Stimulated activated CD4-positive, alpha-beta T cell treated with anti-CD3 and anti-CD28 coated beads, TNF-alpha, amount 100 ng/mL, for 48 hours (primary cell): ENCODE data around the gene RBP2.

Source experiments
- DNase-seq, 3 donors: peaks; one replicate each; pipeline ENCODE4 v3.0.0-alpha.2; 2020; ENCODE audit warnings: low read depth in 3 of 3

The RBP2 gene

DNA sequence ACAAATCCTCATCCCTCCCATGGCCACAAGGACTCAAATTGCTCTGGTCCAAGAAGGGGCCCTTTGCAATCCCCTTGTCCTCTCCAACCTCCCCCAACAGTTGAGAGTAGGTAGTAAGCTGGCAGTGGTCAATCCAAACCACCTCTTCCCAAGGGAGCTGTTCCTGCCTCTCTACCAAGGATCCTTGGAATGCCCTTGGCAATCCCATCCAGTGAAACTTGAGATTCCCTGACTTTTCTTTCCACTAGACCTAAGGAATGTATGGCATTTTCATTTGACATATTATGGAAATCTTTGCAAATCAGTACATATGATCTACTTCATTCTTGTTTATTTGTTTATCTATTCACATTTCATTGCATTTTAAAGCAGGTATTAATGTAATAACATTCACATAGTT lies 4.8 kb upstream of the RBP2 start:
- DNase-seq, result no peak

DNA sequence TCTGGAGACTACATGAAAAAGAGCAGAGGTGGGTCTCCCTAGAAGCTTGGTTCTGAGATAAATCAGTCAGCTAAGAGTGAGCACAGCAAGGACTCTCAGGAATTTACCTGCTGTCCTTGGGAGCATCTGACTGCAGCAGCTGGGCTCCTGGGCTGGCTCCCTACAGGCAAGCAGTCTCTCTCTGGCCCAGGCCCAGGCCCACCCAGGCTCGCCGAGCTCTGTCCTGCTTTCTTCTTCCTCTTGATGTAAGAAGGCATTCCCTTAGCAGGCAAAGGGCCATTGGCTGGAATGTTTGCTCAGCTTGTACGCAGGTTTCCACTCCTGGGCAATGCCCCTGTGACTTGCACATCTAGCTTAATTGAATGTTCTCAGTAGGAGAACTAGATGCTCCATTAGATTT lies 4.3 kb upstream of the RBP2 start:
- no peak for DNase-seq

DNA sequence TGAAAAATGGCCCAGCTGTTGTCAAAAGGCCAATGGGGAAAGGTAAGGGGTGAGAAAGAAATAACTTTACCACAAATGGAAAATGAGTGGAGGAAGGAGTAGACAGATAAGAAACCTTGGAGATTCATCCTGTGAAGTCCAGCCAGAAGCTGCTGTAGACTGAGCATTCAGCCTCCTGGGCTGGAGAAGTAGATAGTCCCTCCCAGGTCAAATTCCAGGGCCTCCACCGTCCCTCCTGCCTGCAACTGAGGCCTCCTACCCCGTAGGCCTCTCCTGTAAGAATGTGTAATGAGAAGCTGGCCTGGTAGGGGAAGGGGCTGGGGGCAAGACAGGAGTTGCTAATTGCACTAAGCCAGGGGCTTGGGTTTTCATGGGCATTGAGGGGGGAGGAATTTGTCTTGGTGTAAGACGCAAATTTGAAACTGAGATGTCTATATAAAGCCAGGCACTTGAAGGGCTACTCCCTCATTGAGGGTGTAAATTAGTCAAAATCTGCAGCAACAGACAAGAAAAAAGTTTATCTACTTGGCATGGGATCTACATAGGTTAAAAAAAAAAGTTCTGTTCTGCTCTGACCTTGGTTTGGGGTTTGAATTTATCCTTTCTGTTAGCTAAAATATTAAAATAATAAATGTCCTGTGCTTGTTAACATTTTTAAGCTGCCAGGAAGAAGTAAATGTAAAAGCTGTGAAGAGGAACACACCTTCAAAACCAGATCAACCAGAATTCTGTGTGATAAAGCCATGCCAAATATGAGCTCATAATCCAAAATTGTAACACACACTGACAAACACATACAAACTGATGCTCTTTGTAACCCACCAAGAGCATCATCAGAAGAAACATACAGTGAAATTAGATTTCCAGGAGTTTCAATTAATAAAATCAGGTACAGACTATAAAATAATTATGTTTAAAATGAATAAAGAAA lies 1.7 kb upstream of the RBP2 start:
- no peak for DNase-seq

DNA sequence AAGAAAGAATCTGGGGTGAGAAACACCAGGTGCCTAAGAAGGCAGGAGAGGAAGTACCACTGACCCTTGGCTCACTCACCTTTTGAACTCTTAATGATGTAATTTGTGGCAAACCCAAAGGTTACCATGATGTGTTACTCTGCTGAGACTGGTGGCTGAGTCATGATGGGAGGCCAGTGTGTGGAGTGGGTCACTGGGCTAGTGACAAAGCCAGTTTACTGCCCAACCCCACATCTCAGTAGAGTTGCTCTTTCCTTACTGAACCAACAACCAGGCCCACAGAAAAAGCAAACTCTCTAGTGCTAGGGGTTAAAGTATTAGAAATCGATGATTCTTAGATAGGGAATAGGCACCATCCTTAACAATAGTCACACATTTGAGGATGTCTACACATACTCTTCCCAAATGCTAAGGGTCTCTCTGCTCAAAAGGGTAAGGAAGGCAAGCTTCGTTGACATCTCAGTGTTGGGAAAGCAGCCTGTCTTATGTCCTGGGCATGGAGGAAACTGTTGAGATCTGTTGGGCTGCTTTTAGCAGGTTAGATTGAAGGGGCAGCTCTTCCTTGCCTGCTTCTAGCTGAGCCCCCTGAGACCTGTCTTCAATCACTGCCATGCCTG lies 3.1 kb downstream of the RBP2 start:
- DNase-seq, result no peak

DNA sequence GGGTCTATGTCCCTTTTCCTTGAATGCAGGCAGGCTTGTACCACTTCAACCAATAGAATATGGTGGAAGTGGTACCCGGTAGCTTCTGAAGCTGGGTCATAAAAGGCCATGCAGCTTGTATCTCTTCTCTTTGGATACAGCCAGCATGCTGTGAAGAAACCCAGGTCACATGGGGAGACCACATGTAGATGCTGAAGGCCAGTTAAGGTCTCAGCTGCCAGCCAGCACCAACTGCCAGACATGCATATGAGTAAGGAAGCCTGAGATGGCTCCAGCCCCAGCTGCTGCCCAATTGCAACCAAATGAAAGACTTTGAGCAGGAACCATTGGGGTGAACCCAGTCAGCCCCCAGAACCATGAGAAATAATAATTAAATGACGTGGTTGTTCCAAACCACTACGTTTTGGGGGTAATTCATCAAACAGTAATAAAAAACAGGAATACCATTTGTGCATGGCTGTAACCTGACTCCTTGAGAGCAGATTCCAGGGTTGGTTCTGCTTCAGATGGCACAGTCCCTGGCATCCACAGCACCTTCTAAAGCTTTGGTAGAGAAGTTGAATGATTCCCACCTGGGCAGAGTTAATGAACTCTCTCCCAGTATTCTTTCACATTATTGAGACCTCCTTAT lies 3.8 kb downstream of the RBP2 start:
- DNase-seq, result no peak

DNA sequence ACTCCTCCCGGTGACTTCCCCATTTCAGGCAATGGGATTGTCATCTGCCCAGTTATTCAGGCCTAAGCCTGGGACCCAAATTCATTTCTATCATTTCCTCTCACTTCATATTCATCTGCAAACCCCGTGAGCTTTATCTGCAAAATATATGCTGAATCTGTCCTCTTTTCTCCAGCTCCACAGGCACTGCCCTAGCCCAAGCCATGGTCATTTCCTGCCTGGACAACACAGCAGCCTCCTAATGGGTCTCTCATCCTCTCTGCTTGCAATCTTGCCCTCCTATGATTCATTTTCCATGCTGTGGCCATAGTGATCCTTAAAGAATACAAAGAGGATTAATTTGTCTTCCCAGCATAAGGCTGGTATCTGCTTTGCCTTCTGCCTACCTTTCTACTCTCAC lies 6.1 kb downstream of the RBP2 start:
- no peak for DNase-seq

DNA sequence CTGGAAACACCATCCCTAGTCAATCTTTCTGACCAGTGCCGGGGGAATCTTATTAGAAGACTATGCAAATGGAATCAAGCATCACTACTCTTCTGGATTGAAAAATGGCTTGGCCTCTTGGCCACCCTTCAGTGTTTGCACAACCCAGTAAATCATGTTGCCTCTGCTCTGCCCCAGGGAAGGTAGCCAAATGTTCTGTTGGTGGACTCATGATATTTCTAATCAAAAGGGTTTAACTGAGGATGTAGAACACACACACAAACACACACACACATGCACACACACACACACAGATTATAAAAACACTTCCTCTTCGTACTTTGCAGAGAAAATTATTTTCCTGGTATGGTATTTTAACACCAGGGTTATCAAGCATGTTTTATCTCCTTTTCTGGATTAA lies 7.9 kb downstream of the RBP2 start:
- no peak for DNase-seq

DNA sequence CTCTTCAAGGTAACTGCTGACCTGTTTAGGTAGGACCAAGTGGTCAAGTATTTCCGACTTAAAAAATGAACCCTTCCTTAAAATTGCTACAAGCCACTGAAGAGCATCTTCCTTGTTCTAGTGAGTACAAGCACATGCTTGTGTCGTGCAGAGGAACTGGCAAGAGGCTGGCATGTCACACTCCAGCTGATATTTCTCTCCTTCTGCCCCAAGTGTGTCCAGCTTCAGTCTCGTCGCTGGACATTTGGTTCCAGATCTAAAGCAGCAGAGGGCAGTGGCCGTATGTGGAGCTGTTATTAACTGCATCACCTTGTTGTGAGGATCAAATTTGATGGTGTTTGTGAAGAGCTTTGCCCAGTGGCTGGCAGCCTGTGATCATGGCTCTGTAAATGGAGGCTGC lies 10.0 kb downstream of the RBP2 start:
- DNase-seq, result no peak

DNA sequence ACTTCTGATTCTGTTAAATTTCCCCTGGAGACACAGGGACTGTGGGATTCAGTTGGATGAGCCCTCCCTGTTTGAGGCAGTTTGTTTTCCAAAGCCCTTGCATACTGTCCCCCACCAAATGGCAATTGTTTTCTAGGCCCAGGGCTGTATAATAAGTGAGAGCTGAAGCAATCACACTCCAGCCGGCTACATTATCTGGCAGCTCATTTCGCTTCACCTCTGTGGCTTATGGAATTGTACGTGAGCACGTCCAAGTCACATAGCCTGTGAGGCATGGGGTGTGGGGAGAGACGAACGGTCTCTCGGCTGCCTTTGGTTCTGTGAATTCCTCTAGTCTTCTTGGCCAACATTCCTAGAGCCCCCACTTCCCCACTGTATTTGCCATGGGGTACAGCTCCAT lies 10.7 kb downstream of the RBP2 start:
- no peak for DNase-seq

DNA sequence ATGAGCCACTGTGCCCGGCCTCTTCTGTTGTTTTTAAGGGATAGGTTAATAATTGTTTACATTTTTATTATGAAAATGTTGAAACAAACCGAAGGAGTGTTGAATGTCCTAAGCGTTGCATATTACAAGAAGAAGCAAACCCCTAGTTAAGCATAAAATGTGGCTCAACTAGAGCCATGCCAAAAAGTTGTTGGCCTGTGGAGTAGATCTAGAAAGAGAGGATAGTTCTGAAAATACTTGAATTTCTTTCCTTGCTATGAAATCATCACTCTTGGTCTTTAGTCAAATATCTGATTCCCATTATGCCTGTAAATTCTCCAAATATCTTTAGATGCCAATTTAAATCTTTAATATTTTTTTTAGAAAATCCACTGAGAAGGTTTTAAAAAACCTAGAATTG lies 12.8 kb downstream of the RBP2 start:
- no peak for DNase-seq

DNA sequence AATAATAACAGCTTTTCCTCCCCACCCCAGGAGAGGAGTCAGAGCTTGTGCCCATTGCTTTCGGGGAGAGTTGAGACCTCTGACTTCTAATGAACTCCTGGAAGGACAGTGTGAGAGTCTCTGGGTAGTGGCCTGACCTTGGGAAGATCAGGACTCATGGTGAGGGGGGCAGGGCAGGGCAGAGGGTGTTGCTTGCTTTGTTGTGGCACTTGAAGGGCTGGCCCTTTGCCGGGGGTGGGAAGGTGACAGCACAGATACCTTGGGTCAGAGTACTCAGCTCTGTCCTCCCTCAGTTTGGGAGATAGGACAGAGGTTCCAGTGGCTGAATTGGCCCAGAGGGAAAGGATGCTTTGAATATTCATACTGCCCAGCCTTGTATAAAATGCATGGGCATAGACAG lies 15.8 kb downstream of the RBP2 start:
- no peak for DNase-seq

DNA sequence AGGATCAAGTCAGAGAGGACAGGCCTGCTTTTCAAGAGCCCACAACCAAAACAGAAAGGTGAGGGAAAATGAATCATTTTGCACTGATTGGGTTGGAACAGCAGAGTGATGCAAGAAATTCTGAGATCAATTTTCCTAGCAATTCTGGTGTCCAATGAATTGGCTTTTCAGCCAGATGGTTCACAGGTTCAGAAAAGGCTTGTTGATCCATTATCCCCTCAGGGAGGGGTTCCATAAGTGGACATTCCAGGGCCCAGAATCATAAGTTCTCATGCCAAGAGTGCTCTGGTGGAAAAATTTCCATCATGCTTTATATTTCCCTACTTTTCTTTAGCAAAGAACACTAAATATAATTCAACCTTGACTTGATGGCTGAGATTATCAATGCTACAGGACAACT lies 16.2 kb downstream of the RBP2 start:
- DNase-seq, result no peak

DNA sequence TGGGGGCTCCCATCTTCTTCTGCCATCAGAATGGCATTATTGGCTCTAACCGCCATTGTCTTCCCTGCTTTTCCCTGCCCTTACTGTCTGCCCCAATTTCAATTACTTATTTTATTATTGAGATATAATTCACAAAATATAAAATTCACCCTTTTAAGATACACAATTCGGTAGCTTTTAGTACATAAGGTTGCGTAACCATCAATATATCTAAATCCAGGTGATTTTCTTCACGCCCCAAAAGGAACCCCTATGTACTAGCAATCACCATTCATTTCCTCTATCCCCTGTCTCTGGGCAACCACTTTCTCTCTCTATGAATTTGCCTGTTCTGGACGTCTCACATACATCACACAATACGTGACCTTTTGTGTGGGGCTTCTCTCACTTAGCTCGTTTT lies 18.0 kb downstream of the RBP2 start:
- no peak for DNase-seq

DNA sequence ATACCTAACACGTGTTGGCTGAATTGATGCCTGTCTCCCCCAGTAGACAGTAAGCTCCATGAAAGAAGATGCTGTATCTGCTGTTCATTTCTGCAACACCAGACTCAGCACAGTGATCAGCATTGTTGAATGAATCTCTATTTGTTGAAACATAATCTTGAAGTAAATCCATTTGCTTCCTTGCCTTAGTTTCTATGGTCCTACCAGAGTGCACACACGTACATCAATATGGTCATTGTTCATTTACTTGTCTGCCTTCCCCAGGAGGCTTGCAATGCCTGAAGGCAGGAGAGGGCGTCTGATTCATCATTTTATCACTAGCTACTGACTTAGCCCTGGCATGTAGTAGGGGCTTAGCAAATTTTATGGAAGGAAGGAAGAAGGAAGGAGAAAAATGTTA lies 19.2 kb downstream of the RBP2 start:
- DNase-seq, result no peak

DNA sequence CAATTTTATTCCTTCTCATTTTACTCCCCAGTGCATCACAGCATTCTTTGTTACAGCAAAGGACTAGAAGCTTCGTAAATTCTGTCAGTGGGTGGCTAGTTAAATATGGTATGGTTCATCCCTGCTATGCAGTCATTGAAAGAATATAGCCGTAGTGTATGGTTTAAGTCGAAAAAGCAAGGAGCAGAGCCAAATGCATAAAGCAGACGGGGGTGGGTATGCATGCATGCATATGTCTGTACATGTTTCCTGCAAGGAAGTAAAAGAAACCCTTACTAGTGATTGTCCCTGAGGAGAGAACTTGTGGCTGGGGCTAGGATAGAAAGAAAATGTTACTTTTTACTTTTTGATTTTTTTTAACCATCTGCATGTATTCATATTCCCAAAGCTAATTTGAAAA lies 19.9 kb downstream of the RBP2 start:
- no peak for DNase-seq

DNA sequence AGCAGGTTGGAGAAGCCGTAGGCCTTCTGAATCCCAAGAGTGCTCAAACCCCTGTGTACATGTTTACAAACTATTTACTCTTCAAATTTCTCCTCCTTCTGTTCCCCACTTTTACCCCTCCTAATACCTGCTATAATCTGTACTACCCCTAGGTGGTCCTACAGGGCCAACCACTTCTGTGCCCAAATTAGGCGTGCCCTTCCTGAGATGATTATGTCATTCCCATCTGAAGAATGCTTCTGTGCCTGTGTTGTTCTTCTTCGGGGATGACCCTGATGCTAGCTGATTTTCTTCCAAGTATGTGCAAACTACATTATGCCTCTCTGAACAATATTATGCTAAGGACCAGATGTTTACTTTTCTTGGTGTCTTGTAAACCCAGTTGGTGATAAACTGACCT lies 20.5 kb downstream of the RBP2 start:
- no peak for DNase-seq

DNA sequence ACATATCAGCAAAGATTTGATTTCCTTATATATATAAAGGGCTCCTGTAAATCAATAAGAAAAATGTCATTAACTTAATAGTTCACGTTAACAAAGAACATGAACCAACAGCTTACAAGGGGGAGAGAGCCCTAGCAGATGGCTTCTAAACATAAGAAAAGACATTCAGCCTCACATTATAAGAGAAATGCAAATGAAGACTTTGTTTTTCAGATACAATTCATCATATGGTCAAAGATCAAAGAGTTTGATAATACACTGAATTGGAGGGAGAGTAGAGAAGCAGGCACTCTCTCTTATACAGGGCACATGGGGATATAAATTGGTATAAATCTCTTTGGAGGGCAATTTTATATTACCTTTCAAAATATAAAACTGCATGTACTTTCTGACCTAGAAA lies 21.1 kb downstream of the RBP2 start:
- no peak for DNase-seq

DNA sequence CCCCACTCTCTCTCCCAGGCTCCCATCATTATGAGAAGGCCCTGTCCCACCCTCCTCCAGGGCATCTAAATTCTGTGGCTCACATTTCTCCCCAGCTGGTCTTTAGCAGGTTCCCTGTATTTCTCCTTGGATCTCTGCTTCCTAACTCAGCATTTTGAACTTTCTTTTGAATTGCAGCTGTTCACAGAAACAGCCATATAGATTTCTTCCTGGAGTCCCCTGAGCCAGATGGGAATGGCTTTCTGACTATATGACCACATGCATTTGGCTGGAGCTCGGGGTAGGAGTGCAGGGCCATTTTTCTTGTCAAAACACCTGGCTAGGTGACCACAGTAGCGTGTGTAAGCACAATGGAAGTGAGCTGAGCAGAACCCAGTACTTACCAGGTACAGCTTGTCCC lies 22.0 kb downstream of the RBP2 start:
- DNase-seq, result no peak

DNA sequence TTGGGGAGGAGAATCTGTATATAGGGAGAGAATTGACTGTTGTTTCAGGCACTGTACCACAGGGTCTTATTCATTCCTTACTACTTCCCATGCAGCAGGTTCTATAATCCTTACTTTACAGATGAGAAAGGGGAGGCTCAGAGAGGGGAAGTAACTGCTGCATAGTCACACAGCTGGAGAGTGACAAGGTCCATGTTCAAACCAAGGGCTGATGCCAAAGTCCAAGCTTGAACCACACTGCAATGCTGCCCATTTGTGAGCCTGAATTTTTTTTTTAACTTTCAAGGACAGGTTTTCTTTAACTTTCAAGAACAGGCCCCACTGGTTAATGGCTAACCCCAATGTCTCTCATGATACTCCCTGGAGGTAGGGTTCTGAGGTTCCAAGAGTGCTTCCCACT lies 26.2 kb downstream of the RBP2 start:
- no peak for DNase-seq

DNA sequence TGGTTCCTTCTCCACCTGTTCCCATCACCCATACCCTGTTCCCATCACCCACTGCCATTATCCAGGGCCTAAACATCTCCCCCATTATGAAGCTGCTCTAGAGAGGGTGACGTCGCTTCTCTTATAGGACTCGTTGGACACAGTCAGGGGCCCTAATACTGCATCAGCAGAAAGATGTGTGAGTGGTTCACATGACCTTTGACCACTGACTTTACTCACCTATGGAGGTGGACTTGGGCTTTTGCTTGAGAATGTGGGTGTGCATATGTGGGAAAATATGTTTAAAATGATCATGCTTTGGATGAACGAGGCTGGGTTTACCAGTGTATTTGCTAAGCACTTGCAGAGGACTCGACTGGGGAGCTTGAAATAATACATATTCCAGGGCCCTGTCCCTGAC lies 26.8 kb downstream of the RBP2 start:
- DNase-seq, result no peak

DNA sequence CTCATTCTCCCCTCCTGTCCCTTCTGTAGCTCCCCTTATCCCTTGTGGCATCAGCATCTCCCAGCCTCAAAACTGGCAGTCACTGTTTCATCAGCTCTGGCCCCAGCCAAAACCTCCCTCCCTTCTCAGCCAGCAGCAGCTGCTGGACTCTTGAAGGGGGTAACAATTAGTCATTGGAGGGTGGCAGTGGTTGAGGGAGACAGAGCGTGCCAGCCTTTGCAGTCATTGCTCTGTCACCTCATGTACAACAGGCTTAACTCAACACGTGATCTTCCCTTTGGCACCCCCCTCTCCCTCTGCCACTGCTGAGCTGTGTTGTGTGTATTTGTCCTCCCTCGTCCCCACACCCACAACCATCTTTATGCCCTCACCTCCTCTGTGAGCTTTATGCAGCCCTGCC lies 28.2 kb downstream of the RBP2 start:
- DNase-seq, result no peak

DNA sequence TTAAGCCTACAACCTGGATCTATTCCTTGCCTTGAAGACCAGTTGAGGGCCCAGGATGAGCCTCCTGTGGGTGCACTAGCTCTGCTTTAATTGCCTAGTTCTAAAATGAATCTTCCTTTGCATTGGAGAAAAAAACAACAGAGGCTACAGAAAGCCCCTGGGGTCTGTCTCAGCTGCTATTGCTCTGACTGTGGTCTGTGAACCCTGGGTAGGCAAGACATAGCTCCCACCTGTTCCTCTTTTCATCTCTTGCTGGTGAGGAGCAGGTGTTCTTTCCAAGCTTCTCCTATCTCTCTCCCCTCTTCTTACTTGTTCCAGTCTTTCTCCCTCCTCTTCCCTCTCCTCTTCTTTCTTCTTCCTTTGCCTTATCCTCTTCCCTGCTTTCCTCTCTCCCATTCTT lies 28.8 kb downstream of the RBP2 start:
- no peak for DNase-seq

DNA sequence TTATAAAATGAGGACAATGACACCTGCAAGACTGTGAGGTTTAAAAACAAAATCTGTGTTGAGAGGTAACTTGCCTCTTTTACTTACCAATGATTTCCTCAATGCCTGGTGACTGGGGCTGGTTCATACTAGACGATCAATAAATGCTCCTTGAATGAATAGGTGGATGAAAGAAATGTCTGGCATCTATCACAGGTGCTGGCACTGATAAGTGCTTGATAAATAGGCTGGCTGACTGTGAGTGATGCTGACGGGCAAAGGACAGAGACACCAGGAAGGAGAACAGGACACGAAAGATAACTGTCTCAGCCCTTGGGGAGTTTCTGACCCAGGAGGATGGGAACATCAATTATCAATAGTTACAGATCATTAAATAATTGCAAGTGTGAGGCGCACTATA lies 31.9 kb downstream of the RBP2 start:
- DNase-seq, result no peak
